ENCODE measurements around the gene SPDYE2. TPM values are rescaled to one million over a fixed set of nuclear protein-coding genes. Genes with fewer than 3 reads are reported as not detected.
A peak's percentile ranks its signal among the peaks of the same experiment; 100 is the strongest.
"Not testable (repeated sequence)": the region's sequence is repeated elsewhere in the genome, so short reads cannot be mapped to it uniquely, and the experiment has no call there.

The SPDYE2 gene
- total and polyA plus RNA-seq, 8 donors: 0.12 to 0.34 (median 0.16) TPM; not detected in 2

DNA sequence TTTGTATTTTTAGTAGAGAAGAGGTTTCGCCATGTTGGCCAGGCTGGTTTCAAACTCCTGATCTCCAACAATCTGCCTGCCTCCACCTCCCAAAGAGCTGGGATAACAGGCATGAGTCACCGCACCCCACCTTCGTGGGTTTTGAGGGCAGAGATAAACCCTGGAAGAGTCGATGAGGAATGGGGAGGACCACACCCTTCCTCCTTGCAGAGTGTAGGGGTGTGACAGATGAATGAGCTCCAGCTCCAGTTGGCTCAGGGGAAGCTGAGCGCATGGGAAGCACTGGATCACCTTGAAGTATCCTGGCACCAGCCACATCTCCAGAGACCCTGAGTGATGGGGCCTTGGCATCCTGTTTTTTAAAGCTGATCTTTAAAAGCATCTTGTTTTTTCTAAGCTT is 32.5 kb downstream of the SPDYE2 start:
- H3K27me3 ChIP-seq; ATAC-seq; H3K27ac ChIP-seq; H3K4me1 ChIP-seq; intact Hi-C loops (cut with DNase I); H3K9me3 ChIP-seq; H3K4me3 ChIP-seq; FAIRE-seq; H3K36me3 ChIP-seq; DNase-seq: not testable (repeated sequence)
- WGBS, 2 donors: no CpG with 5 or more reads among the region's 5 CpGs

DNA sequence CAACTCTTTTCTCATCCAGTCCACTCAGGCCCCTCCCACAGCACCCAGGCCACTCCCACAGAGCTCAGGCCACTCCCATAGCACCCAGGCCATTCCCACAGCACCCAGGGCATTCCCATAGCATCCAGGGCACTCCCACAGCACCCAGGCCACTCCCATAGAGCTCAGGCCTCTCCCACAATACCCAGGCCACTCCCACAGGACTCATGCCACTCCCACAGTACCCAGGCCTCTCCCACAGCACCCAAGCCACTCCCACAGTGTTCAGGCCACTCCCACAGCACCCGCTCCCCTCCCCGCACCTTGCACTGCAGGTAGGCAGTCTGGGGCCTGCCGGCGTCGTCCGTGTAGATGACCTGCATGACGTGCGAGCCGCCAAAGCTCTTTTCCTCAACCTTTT is 38.8 kb downstream of the SPDYE2 start:
- ATAC-seq: peak; percentile 37 to 60 (median 48)
- H3K4me1 ChIP-seq; H3K36me3 ChIP-seq; H3K4me3 ChIP-seq; intact Hi-C loops (cut with DNase I); FAIRE-seq; H3K27me3 ChIP-seq; H3K9me3 ChIP-seq; H3K27ac ChIP-seq; DNase-seq: not testable (repeated sequence)
- no CpG with 5 or more reads among the region's 9 CpGs for WGBS, 2 donors

- 7 to 11% methylated on average over 6 of the region's 26 CpGs for WGBS, 2 donors
- H3K4me1 ChIP-seq; H3K27ac ChIP-seq; intact Hi-C loops (cut with DNase I); H3K27me3 ChIP-seq; H3K36me3 ChIP-seq; FAIRE-seq; H3K9me3 ChIP-seq; H3K4me3 ChIP-seq: not testable (repeated sequence)
- ATAC-seq (peak; percentile 82 to 92 (median 84)), DNase-seq (peak; percentile 78 to 98 (median 95))
Measured at GRCh38 chr7:102592477-102593019, 41.5 kb downstream of the SPDYE2 start.

DNA sequence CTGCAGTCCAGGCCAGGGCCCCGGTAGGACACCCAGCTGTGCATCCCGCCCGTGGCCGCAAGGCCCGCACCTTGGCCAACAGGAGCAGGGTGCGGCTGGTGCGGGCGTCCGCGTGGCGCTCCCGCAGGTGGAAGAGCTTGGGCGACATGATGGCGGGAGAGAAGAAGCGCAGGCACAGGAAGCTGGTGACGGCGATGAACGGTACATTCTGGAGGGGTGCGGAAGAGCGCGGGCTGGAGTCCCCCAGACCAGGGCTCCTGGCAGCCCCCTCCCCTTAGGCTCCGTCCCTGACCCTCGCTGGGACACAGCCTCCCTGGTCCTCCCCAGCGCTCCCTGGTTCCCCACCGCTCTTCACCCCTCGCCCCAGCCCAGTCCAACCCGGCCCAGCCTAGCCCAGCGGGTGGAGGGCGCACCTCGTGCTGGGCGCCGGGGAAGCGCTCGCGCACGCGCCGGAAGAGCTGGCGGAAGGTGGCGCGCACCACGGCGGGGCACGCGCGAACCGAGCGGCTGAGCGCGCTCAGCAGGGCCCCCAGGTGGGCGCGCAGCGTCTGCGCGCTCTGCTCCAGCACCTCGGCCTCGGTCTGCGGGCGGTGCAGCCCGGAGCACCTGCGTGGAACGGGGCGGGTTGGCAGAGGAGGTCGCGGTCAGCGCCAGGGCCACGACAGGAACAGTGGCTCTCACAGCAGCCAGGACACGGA is 42.8 kb downstream of the SPDYE2 start:
- WGBS, 2 donors: no CpG with 5 or more reads among the region's 68 CpGs
- ATAC-seq: peak; percentile 23 to 49 (median 42)
- FAIRE-seq; DNase-seq; H3K36me3 ChIP-seq; intact Hi-C loops (cut with DNase I); H3K27ac ChIP-seq; H3K9me3 ChIP-seq; H3K27me3 ChIP-seq; H3K4me3 ChIP-seq; H3K4me1 ChIP-seq: not testable (repeated sequence)

GRCh38 chr7:102596036-102596435 is 45.0 kb downstream of the SPDYE2 start:
- H3K27ac ChIP-seq; H3K36me3 ChIP-seq; H3K4me3 ChIP-seq; intact Hi-C loops (cut with DNase I); DNase-seq; FAIRE-seq; H3K27me3 ChIP-seq; H3K4me1 ChIP-seq; ATAC-seq; H3K9me3 ChIP-seq: not testable (repeated sequence)
- WGBS, 2 donors: 67 to 73% methylated on average over 3 to 4 of the region's 10 CpGs

DNA sequence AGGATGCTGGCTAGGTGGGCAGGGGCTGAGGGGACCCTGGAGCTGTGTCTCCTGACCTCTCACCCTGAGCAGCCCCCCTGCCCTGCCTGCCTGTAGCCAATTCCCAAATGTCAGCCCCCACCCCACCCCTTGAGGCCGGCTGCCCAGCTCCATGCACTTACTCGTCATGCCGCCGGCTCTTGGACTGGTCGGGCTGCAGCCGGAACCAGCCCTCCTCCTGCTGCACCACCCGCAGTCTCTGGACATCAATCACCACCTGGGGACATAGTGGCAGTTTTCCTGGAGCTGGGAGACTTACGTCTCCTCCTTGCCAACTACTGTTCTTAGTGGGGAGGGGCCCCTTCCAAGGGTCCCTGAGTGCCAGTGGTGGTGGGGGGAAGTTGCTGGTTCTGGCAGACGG is 48.7 kb downstream of the SPDYE2 start:
- FAIRE-seq: not testable (repeated sequence)
- peak in 2 of 4 donors; percentile 13 to 62 for ATAC-seq

GRCh38 chr7:102602317-102602716 is 51.3 kb downstream of the SPDYE2 start:
- ATAC-seq; FAIRE-seq; H3K4me3 ChIP-seq; H3K9me3 ChIP-seq; H3K36me3 ChIP-seq; H3K27me3 ChIP-seq; DNase-seq; H3K27ac ChIP-seq; H3K4me1 ChIP-seq; intact Hi-C loops (cut with DNase I): not testable (repeated sequence)
- WGBS, 2 donors: no CpG with 5 or more reads among the region's 12 CpGs

More for the DNA sequence above, 48.7 kb downstream of the SPDYE2 start:
- H3K27ac ChIP-seq; DNase-seq; intact Hi-C loops (cut with DNase I); H3K27me3 ChIP-seq; H3K36me3 ChIP-seq; H3K9me3 ChIP-seq; H3K4me1 ChIP-seq; H3K4me3 ChIP-seq: not testable (repeated sequence)
- WGBS, 2 donors: no CpG with 5 or more reads among the region's 9 CpGs

DNA sequence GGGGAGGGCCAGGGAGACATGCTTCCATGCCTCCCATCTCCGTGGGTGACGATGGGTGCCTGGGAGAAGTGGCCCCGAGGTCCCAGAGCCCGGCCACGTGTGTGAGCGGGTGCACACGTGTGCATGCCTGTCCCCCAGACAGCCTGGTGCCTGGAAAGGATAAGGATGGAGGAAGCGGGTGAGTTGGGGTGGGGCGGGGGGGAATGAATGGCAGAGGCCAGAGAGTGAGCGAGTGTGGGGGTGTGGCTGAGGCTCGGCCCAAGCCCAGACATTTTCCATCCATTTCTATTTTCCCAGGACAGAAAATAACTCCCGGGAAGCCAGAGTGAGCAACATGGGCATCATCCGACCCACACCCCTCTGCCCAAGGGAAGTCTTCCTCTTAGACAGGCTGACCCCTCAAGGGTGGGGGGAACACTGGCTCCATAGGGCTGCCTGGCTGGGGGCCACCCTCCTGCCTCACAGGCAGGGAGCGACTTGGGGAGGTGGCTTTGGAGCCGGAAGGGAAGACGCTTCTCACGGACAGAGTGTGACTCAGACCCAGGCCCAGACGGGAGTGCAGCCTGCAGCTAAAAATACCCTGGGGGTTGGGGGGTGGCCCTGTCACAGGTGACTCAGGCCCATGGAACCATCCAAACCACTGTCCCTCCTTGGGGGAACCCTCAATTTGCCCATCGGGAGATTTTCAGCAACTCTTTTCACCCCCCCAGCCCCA is 53.6 kb downstream of the SPDYE2 start:
- FAIRE-seq; intact Hi-C loops (cut with DNase I); DNase-seq; H3K4me3 ChIP-seq; H3K27me3 ChIP-seq; H3K4me1 ChIP-seq; H3K36me3 ChIP-seq; H3K27ac ChIP-seq; H3K9me3 ChIP-seq: not testable (repeated sequence)
- WGBS, 2 donors: no CpG with 5 or more reads among the region's 19 CpGs
- ATAC-seq: peak in 3 of 4 donors; percentile 21 to 43 (median 27)

- not testable (repeated sequence) for DNase-seq, ATAC-seq
- no CpG with 5 or more reads among the region's 5 CpGs for WGBS, 2 donors
Measured at GRCh38 chr7:102606848-102607247, 55.8 kb downstream of the SPDYE2 start.

GRCh38 chr7:102609734-102610133 is 58.7 kb downstream of the SPDYE2 start:
- WGBS, 2 donors: 74 to 75% methylated on average over 5 of the region's 10 CpGs
- H3K27ac ChIP-seq; FAIRE-seq; intact Hi-C loops (cut with DNase I); H3K36me3 ChIP-seq; H3K4me3 ChIP-seq; H3K27me3 ChIP-seq; H3K4me1 ChIP-seq; H3K9me3 ChIP-seq; ATAC-seq: not testable (repeated sequence)
- DNase-seq: peak in 1 of 6 donors; percentile 8

More at GRCh38 chr7:102606848-102607247, 55.8 kb downstream of the SPDYE2 start:
- intact Hi-C loops (cut with DNase I); H3K27me3 ChIP-seq; H3K9me3 ChIP-seq; H3K36me3 ChIP-seq; FAIRE-seq; H3K27ac ChIP-seq; H3K4me1 ChIP-seq; H3K4me3 ChIP-seq: not testable (repeated sequence)

GRCh38 chr7:102610441-102610840 is 59.4 kb downstream of the SPDYE2 start:
- FAIRE-seq; H3K27ac ChIP-seq; intact Hi-C loops (cut with DNase I); ATAC-seq; H3K9me3 ChIP-seq; H3K27me3 ChIP-seq; H3K36me3 ChIP-seq; H3K4me1 ChIP-seq; H3K4me3 ChIP-seq: not testable (repeated sequence)
- WGBS, 2 donors: no CpG with 5 or more reads among the region's 7 CpGs
- DNase-seq: peak in 2 of 6 donors; percentile 6 to 16

DNA sequence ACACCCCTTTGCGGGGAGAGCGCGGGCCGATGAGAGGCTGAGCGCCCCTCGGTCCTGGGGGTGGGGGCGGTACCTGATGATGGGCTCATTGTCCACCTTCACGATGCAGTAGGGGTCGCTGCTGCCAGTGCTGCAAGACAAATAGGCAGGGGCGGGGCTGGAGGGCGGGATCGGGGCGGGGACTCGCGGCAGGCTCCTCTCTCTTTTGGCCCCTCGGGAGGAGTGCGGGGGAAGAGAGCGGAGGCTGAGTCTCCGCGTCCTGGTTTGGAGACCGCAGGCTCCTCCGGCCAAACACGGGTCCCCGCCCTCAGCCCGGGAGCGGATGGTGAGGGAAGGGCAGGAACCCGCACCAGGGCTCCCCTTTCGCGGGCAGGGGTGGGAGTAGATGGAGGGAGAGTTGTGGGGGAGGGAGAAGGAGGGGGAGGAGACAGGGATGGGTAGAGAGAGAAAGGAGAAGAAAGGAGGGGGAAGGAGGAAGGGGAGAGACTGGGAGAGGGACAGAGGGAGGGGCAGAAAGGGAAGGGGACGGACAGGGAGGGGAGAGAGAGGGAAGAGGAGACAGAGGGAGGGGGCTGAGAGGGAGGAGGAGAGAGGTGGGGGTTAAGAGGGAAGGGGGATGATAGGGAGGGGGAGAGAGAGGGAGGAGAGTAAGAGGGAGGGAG is 60.1 kb downstream of the SPDYE2 start:
- H3K4me3 ChIP-seq; H3K27me3 ChIP-seq; DNase-seq; H3K36me3 ChIP-seq; intact Hi-C loops (cut with DNase I); H3K9me3 ChIP-seq; FAIRE-seq; H3K27ac ChIP-seq; H3K4me1 ChIP-seq: not testable (repeated sequence)
- peak; percentile 25 to 70 (median 55) for ATAC-seq
- WGBS, 2 donors: no CpG with 5 or more reads among the region's 30 CpGs
